IMR-90 (cell line): ENCODE data around the gene PRKCA. TPM values are rescaled to one million over a fixed set of nuclear protein-coding genes. Genes with fewer than 3 reads are reported as not detected.

ENCODE experiments used
- ATAC-seq: fragments of 200-7000 bp; cut with Tn5 transposase; 2 replicates; pipeline ENCODE4 v1.9.1; 2020; ENCODE audit warnings: low read depth, mild to moderate bottlenecking, moderate library complexity
- BruUV-seq: library from RNA; stranded (reverse); fragments of 400-500 nt; replicated peaks from 2 replicates; lab custom pipeline; 2021; lab: Mats Ljungman, UMichigan
- CTCF ChIA-PET: fragments of 300-600 bp; formaldehyde crosslinking; extraction: SDS; loops from one replicate; lab custom pipeline; 2021; ENCODE audit warnings: antibody characterized with exemption; lab: Yijun Ruan, JAX
- POLR2A ChIA-PET: fragments of 300-600 bp; sonication (Branson Sonifier 250); formaldehyde crosslinking; loops from one replicate; lab custom pipeline; 2022; ENCODE audit warnings: antibody characterized with exemption; ENCODE audit not compliant: unreplicated experiment; lab: Charles Lee
- DNase-seq: peaks from one replicate; pipeline ENCODE4 v3.0.0; 2013
- H2AFZ ChIP-seq: replicated peaks from 2 replicates; pipeline ENCODE3; 2013; ENCODE audit warnings: low read length, mild to moderate bottlenecking; ENCODE audit not compliant: poor library complexity
- H2AK5ac ChIP-seq: 2 replicates; pipeline ENCODE4 v1.6.1; 2013; ENCODE audit warnings: low read depth, low read length, inconsistent platforms
- H2AK9ac ChIP-seq: replicated peaks from 2 replicates; pipeline ENCODE3; 2013; ENCODE audit warnings: mild to moderate bottlenecking, low read depth, low read length, moderate library complexity; ENCODE audit not compliant: poor library complexity
- H2BK120ac ChIP-seq: 2 replicates; pipeline ENCODE4 v1.6.1; 2013; ENCODE audit warnings: low read depth, low read length, inconsistent platforms
- H2BK15ac ChIP-seq: 3 replicates; pipeline ENCODE4 v1.6.1; 2013; ENCODE audit warnings: low read depth, low read length, inconsistent platforms
- H2BK20ac ChIP-seq: 2 replicates; pipeline ENCODE4 v1.6.1; 2013; ENCODE audit warnings: low read depth, mild to moderate bottlenecking, inconsistent platforms, low read length, moderate library complexity
- H2BK5ac ChIP-seq: 2 replicates; pipeline ENCODE4 v1.6.1; 2013; ENCODE audit warnings: mild to moderate bottlenecking, low read depth, low read length, inconsistent platforms; ENCODE audit not compliant: poor library complexity, severe bottlenecking
- H3K14ac ChIP-seq: replicated peaks from 2 replicates; pipeline ENCODE4 v1.6.1; 2013; ENCODE audit warnings: low read depth, low read length, inconsistent platforms
- H3K18ac ChIP-seq: 2 replicates; pipeline ENCODE4 v1.6.1; 2013; ENCODE audit warnings: low read depth, low read length, control low read depth
- H3K23ac ChIP-seq: 2 replicates; pipeline ENCODE4 v1.6.1; 2013; ENCODE audit warnings: low read depth, low read length, inconsistent platforms
- H3K27ac ChIP-seq: 2 replicates; pipeline ENCODE4 v1.5.1; 2013; ENCODE audit warnings: mild to moderate bottlenecking, control low read depth, low read length; ENCODE audit not compliant: insufficient read depth
- H3K27me3 ChIP-seq: 2 replicates; pipeline ENCODE4 v1.6.1; 2013; ENCODE audit warnings: low read length; ENCODE audit not compliant: control insufficient read depth, insufficient read depth
- H3K36me3 ChIP-seq: 2 replicates; pipeline ENCODE4 v1.6.1; 2013; ENCODE audit warnings: low read length, mixed read lengths; ENCODE audit not compliant: control insufficient read depth, insufficient read depth
- H3K4ac ChIP-seq: 2 replicates; pipeline ENCODE4 v1.6.1; 2013; ENCODE audit warnings: low read depth, low read length, inconsistent platforms
- H3K4me1 ChIP-seq: 2 replicates; pipeline ENCODE4 v1.6.1; 2013; ENCODE audit warnings: low read length, mixed read lengths; ENCODE audit not compliant: control insufficient read depth, insufficient read depth
- H3K4me2 ChIP-seq: 2 replicates; pipeline ENCODE4 v1.6.1; 2013; ENCODE audit warnings: low read depth, mild to moderate bottlenecking, control low read depth, low read length, moderate library complexity
- H3K4me3 ChIP-seq: 2 replicates; pipeline ENCODE4 v1.5.1; 2013; ENCODE audit warnings: low read depth, mild to moderate bottlenecking, control low read depth, low read length, moderate library complexity; ENCODE audit not compliant: insufficient read depth
- H3K56ac ChIP-seq: 2 replicates; pipeline ENCODE4 v1.6.1; 2013; ENCODE audit warnings: low read length, inconsistent platforms; ENCODE audit not compliant: insufficient read depth; ENCODE audit errors: extremely low read depth
- H3K79me1 ChIP-seq, 2 experiments: 2 replicates each; pipeline ENCODE4 v1.6.1; 2013; ENCODE audit warnings: low read length in 2 of 2, inconsistent platforms in 1 of 2, low read depth in 1 of 2
- H3K9ac ChIP-seq: 2 replicates; pipeline ENCODE4 v1.6.1; 2013; ENCODE audit warnings: low read depth, low read length, control low read depth
- H3K9me1 ChIP-seq: 2 replicates; pipeline ENCODE4 v1.6.1; 2013; ENCODE audit warnings: low read length, inconsistent platforms; ENCODE audit not compliant: insufficient read depth
- H3K9me3 ChIP-seq: 2 replicates; pipeline ENCODE4 v1.6.1; 2013; ENCODE audit warnings: low read length; ENCODE audit not compliant: control insufficient read depth, insufficient read depth
- H4K20me1 ChIP-seq: 2 replicates; pipeline ENCODE4 v1.6.1; 2013; ENCODE audit warnings: low read length, inconsistent platforms; ENCODE audit not compliant: insufficient read depth
- H4K5ac ChIP-seq: 2 replicates; pipeline ENCODE4 v1.6.1; 2013; ENCODE audit warnings: mild to moderate bottlenecking, low read depth, low read length, control low read depth
- H4K8ac ChIP-seq, 2 experiments: 2 replicates each; pipeline ENCODE4 v1.6.1; 2013; ENCODE audit warnings: low read depth in 2 of 2, low read length in 2 of 2, control low read depth in 1 of 2, inconsistent platforms in 1 of 2
- H4K91ac ChIP-seq: 2 replicates; pipeline ENCODE4 v1.6.1; 2013; ENCODE audit warnings: low read depth, low read length, inconsistent platforms; ENCODE audit not compliant: insufficient read depth
- BHLHE40 ChIP-seq: fragments of 150-350 bp; IDR thresholded peaks from 2 replicates; pipeline ENCODE4 v1.6.1; 2016; ENCODE audit warnings: mild to moderate bottlenecking, low read depth, low read length
- CEBPB ChIP-seq: IDR thresholded peaks from 2 replicates; pipeline ENCODE4 v1.6.1; 2012; ENCODE audit warnings: low read depth, low read length, improper control_type of control experiment
- FOS ChIP-seq: fragments of 150-350 bp; IDR thresholded peaks from 2 replicates; pipeline ENCODE4 v1.6.1; 2016; ENCODE audit warnings: low read depth, low read length
- MAFK ChIP-seq: IDR thresholded peaks from 2 replicates; pipeline ENCODE4 v1.6.1; 2012; ENCODE audit warnings: low read depth, low read length, improper control_type of control experiment
- MAZ ChIP-seq: IDR thresholded peaks from 2 replicates; pipeline ENCODE4 v1.6.1; 2012; ENCODE audit warnings: low read depth, mild to moderate bottlenecking, low read length, improper control_type of control experiment, moderate library complexity, borderline replicate concordance
- NFE2L2 ChIP-seq: fragments of 150-350 bp; IDR thresholded peaks from 2 replicates; pipeline ENCODE4 v1.6.1; 2016; ENCODE audit warnings: low read depth, mild to moderate bottlenecking, low read length
- POLR2A ChIP-seq: IDR thresholded peaks from 2 replicates; pipeline ENCODE4 v1.6.1; 2012; ENCODE audit warnings: mild to moderate bottlenecking, low read depth, low read length
- RAD21 ChIP-seq: IDR thresholded peaks from 2 replicates; pipeline ENCODE4 v1.6.1; 2012; ENCODE audit warnings: low read length, improper control_type of control experiment
- RCOR1 ChIP-seq: IDR thresholded peaks from 2 replicates; pipeline ENCODE4 v1.6.1; 2012; ENCODE audit warnings: mild to moderate bottlenecking, low read length, improper control_type of control experiment; ENCODE audit not compliant: insufficient replicate concordance
- RFX5 ChIP-seq: IDR thresholded peaks from 2 replicates; pipeline ENCODE4 v1.8.0; 2012; ENCODE audit warnings: low read depth, mild to moderate bottlenecking, low read length, moderate library complexity
- SMC3 ChIP-seq: fragments of 150-350 bp; IDR thresholded peaks from 2 replicates; pipeline ENCODE4 v1.6.1; 2016; ENCODE audit warnings: low read depth, mild to moderate bottlenecking, antibody characterized with exemption, low read length, moderate library complexity
- WGBS, 2 experiments: methylation state at CpG; one replicate each; pipeline versions ENCODE4 v1.1.5 to v1.1.7; 2013; ENCODE audit warnings: missing lambda C conversion rate in 2 of 2; ENCODE audit not compliant: insufficient read length in 1 of 2; ENCODE audit errors: extremely low coverage in 2 of 2; 5-methylcytosine and 5-hydroxymethylcytosine counted together
- dilution Hi-C: fragments of 300-500 bp; cut with HindIII; formaldehyde crosslinking; loops from one replicate; pipeline ENCODE4 v1.14.3; 2018; ENCODE audit warnings: low sequenced_read_pairs; ENCODE audit not compliant: unreplicated experiment
- in situ Hi-C: fragments of 300-500 bp; cut with MboI; formaldehyde crosslinking; loops from 3 replicates; pipeline ENCODE4 v1.14.3; 2019; ENCODE audit warnings: low sequenced_read_pairs, inconsistent platforms, mixed read lengths
- intact Hi-C: fragments of 100-400 bp; cut with micrococcal nuclease; formaldehyde crosslinking; loops from 2 replicates; pipeline ENCODE4 v1.10.0; 2022
- polyA plus RNA-seq, 3 experiments: library from polyadenylated mRNA; depleted of rRNA; stranded (reverse); fragments of >200 nt; gene quantifications; 2 replicates each; pipeline ENCODE4 v1.2.3, GENCODE V29; 2012; ENCODE audit warnings: low replicate concordance in 1 of 3
- total RNA-seq: library from RNA; depleted of rRNA; stranded (reverse); fragments of >200 nt; gene quantifications from 2 replicates; pipeline ENCODE4 v1.2.3, GENCODE V29; 2012
- TF ChIP-seq, protein P1 (sequence below): fragments of 150-350 bp; IDR thresholded peaks from 2 replicates; pipeline ENCODE4 v1.6.1; 2017; ENCODE audit warnings: mild to moderate bottlenecking, antibody characterized with exemption, low read length, low read depth
- TF ChIP-seq, protein P2 (sequence below): conservative IDR thresholded peaks from 2 replicates; pipeline ENCODE4 v1.5.1; 2012; ENCODE audit warnings: mild to moderate bottlenecking, low read depth, low read length, improper control_type of control experiment
- TF ChIP-seq, protein P3 (sequence below): fragments of 150-350 bp; IDR thresholded peaks from 2 replicates; pipeline ENCODE4 v1.6.1; 2016; ENCODE audit warnings: low read depth, mild to moderate bottlenecking, low read length, moderate library complexity, borderline replicate concordance

PRKCA gene
- total and polyA plus RNA-seq, 2 of the 4 experiments (the other 2 are of a cell fraction) = 31.0 to 46.0 TPM

DNA sequence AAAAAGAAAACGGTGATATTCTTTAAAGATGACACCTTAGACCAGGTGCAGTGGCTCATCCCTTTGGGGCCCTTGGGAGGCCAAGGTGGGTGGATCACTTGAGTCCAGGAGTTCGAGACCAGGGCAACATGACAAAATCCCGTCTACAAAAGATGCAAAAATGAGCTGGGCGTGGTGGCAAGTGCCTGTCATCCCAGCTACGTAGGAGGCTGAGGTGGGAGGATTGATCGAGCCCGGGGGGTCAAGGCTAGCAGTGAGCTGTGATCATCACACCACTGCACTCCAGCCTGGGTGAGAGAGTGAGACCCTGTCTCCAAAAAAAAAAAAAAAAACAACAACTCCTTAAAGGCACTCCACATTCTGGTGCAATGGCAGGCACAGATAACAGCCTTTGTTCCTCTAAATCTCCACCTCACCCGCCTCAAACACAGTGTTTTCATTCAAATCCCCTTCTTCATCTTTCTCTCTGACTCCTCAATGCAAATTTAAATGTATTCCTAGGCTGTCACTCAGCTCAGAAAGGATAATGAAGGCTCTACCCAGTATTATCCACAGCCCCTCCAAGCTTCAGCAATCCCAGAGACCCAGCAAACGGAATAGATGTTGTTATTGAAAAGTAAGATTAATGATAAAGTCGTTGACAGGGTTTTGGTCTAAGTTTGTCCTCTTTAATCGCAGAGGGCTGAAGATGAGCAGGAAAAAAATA is 476.3 kb downstream of the PRKCA start:
- H2BK5ac ChIP-seq = no peak overlapping the region
- H4K5ac ChIP-seq = no peak overlapping the region
- H3K23ac ChIP-seq = no peak overlapping the region
- no peak overlapping the region for H2AFZ ChIP-seq
- peaks cover 9% of the 10 kb centered on the region; the same call in 1 of the 2 replicates for H4K20me1 ChIP-seq
- no peak for ATAC-seq
- no peak overlapping the region for H4K91ac ChIP-seq
- H3K4ac ChIP-seq = no peak overlapping the region
- no peak overlapping the region for H3K56ac ChIP-seq
- H3K36me3 ChIP-seq = peaks cover 43% of the 10 kb centered on the region
- ChIA-PET CTCF (interaction anchor here (0.6 kb wide), 1 partner anchor 34 kb away, joined by 5 read pairs; no protein-coding TSS in a partner anchor), POLR2A (no interaction called here)
- H2BK20ac ChIP-seq = no peak overlapping the region
- no peak overlapping the region for H2BK15ac ChIP-seq
- no peak overlapping the region for H2AK9ac ChIP-seq
- peaks cover 16% of the 10 kb centered on the region; the same call in 1 of the 2 replicates for H3K9me1 ChIP-seq
- no peak overlapping the region for H4K8ac ChIP-seq
- H3K79me1 ChIP-seq = 0 out of 4 replicates have a peak, but pooled peaks cover 0 to 5% of the 10 kb centered on the region in 2 experiments
- H3K4me3 ChIP-seq = no peak overlapping the region
- no peaks in the 10 kb centered on the region for H3K9me3 ChIP-seq
- no peak overlapping the region for H3K27ac ChIP-seq
- no TSS peak for BruUV-seq
- dilution Hi-C loops = no loop called here
- no peak overlapping the region for H3K18ac ChIP-seq
- no peaks in the 10 kb centered on the region for H3K27me3 ChIP-seq
- no peak overlapping the region for H3K14ac ChIP-seq
- no peak overlapping the region for H3K4me2 ChIP-seq
- no peak for DNase-seq
- no peak overlapping the region for H2AK5ac ChIP-seq
- in situ Hi-C loops = no loop called here
- intact Hi-C loops = no loop called here
- H2BK120ac ChIP-seq = no peak overlapping the region
- H3K4me1 ChIP-seq = peaks cover 3% of the 10 kb centered on the region; the same call in 1 of the 2 replicates
- WGBS, 2 experiments = 90% methylated on average over 2 of the region's 11 CpGs; no CpG with 5 or more reads in 1 of the 2 experiments
- H3K9ac ChIP-seq = no peak overlapping the region
- TF ChIP-seq MAFK (no peak), RAD21 (no peak), RCOR1 (no peak), FOS (no peak), RFX5 (no peak), POLR2A (no peak), BHLHE40 (no peak), CEBPB (no peak), NFE2L2 (no peak), SMC3 (no peak), MAZ (no peak)
- TF ChIP-seq, protein P1, sequence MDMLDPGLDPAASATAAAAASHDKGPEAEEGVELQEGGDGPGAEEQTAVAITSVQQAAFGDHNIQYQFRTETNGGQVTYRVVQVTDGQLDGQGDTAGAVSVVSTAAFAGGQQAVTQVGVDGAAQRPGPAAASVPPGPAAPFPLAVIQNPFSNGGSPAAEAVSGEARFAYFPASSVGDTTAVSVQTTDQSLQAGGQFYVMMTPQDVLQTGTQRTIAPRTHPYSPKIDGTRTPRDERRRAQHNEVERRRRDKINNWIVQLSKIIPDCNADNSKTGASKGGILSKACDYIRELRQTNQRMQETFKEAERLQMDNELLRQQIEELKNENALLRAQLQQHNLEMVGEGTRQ = no peak
- TF ChIP-seq, protein P2, sequence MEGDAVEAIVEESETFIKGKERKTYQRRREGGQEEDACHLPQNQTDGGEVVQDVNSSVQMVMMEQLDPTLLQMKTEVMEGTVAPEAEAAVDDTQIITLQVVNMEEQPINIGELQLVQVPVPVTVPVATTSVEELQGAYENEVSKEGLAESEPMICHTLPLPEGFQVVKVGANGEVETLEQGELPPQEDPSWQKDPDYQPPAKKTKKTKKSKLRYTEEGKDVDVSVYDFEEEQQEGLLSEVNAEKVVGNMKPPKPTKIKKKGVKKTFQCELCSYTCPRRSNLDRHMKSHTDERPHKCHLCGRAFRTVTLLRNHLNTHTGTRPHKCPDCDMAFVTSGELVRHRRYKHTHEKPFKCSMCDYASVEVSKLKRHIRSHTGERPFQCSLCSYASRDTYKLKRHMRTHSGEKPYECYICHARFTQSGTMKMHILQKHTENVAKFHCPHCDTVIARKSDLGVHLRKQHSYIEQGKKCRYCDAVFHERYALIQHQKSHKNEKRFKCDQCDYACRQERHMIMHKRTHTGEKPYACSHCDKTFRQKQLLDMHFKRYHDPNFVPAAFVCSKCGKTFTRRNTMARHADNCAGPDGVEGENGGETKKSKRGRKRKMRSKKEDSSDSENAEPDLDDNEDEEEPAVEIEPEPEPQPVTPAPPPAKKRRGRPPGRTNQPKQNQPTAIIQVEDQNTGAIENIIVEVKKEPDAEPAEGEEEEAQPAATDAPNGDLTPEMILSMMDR = no peak
- TF ChIP-seq, protein P3, sequence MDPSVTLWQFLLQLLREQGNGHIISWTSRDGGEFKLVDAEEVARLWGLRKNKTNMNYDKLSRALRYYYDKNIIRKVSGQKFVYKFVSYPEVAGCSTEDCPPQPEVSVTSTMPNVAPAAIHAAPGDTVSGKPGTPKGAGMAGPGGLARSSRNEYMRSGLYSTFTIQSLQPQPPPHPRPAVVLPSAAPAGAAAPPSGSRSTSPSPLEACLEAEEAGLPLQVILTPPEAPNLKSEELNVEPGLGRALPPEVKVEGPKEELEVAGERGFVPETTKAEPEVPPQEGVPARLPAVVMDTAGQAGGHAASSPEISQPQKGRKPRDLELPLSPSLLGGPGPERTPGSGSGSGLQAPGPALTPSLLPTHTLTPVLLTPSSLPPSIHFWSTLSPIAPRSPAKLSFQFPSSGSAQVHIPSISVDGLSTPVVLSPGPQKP = no peak
